ENCODE measurements around the gene CDYL.

DNA sequence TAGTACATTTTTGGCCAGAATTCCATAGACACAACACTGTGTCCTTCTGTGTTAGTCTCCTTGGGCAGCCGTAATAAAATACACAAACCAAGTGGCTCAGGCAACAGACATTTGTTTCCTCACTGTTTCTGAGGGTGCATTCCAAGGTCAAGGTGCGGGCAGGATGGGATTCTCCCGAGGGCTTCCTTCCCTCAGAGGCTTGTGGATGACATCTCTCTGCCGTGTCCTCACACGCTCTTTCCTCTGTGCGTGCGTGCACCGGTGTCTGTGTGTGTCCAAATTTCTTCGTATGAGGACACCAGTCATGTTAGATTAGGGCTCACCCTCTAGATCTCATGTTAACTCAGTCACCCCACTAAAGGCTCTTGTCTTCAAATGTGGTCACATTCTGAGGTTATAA is 30.6 kb downstream of the CDYL start:
- no peak for TF ChIP-seq EP300 (IDR thresholded peaks at IDR 0.05)
- TF ChIP-seq, protein P1, sequence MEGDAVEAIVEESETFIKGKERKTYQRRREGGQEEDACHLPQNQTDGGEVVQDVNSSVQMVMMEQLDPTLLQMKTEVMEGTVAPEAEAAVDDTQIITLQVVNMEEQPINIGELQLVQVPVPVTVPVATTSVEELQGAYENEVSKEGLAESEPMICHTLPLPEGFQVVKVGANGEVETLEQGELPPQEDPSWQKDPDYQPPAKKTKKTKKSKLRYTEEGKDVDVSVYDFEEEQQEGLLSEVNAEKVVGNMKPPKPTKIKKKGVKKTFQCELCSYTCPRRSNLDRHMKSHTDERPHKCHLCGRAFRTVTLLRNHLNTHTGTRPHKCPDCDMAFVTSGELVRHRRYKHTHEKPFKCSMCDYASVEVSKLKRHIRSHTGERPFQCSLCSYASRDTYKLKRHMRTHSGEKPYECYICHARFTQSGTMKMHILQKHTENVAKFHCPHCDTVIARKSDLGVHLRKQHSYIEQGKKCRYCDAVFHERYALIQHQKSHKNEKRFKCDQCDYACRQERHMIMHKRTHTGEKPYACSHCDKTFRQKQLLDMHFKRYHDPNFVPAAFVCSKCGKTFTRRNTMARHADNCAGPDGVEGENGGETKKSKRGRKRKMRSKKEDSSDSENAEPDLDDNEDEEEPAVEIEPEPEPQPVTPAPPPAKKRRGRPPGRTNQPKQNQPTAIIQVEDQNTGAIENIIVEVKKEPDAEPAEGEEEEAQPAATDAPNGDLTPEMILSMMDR (IDR thresholded peaks at IDR 0.05): no peak

Data from ovary (tissue), 3 donors.